ENCODE data around the gene PDE1A.

The PDE1A gene

DNA sequence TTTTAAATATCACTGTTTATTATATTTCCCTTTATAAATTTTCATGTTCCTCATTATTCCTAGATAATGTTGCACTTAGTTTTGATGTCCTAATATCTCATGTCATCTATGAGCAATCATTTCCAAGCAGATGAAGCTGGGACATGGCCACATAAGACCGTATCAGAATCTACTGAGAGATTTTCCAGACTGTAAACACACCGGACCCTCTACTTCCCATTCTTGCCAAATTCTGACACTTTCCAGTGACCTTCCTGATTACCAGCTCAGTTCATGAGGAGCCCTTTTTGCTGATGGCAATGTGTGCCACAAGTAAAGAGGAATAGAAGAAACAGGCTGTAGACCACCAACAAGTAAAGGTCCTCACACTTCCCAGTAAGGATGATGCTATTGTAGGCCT, 20.3 kb upstream of the PDE1A start:
- Histone ChIP-seq H3K4me1 (ENCODE audit: control insufficient read depth, insufficient read depth, low read length) (peaks cover 8% of the 10 kb centered on the region; the same call in 1 of the 2 replicates), H3K27ac (ENCODE audit: extremely low read depth, low read depth, low read length) (no peak overlapping the region), H3K9me3 (ENCODE audit: control insufficient read depth, insufficient read depth, low read depth, low read length) (no peaks in the 10 kb centered on the region), H3K4me3 (ENCODE audit: low read depth, low read length) (no peak overlapping the region), H3K36me3 (ENCODE audit: control insufficient read depth in 2 of 2, insufficient read depth in 1 of 2, low read length in 2 of 2) (no peaks in the 10 kb centered on the region)
- CTCF ChIA-PET: no interaction called here
- POLR2A ChIA-PET: no interaction called here
- TF ChIP-seq ZNF184 (tag by site-specific recombination; IDR thresholded peaks at IDR 0.05) (no peak), ZBTB20 (tag by site-specific recombination; IDR thresholded peaks at IDR 0.05) (no peak), ZNF391 (tag by site-specific recombination; IDR thresholded peaks at IDR 0.05; ENCODE audit: borderline replicate concordance, low read depth) (no peak)

DNA sequence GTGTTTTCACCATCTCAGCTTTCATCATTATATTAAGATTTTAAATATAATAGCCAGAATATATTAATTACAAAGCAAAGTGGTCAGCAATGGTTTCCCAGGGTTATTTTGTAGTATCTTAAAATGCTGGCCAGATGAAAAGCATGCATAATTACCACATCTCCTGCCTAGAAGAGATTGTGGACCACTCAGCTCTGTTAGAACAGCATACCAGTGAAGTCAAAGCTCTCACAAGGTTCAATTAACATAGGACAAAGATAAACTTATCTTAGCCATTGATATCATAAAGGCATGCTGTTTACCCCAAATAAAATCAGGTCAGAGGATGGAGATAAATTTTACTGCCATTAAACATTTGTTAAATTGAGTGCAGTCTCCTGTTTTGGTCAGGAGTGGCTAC, 19.3 kb upstream of the PDE1A start:
- no peak overlapping the region for H3K27ac ChIP-seq (ENCODE audit: extremely low read depth, low read depth, low read length)
- H3K36me3 ChIP-seq (ENCODE audit: control insufficient read depth in 2 of 2, insufficient read depth in 1 of 2, low read length in 2 of 2): no peaks in the 10 kb centered on the region
- H3K4me1 ChIP-seq (ENCODE audit: control insufficient read depth, insufficient read depth, low read length): peaks cover 8% of the 10 kb centered on the region; the same call in 1 of the 2 replicates
- H3K4me3 ChIP-seq (ENCODE audit: low read depth, low read length): no peak overlapping the region
- POLR2A ChIA-PET: no interaction called here
- H3K9me3 ChIP-seq (ENCODE audit: control insufficient read depth, insufficient read depth, low read depth, low read length): no peaks in the 10 kb centered on the region
- TF ChIP-seq ZNF274 (IDR thresholded peaks at IDR 0.05; ENCODE audit: low read length) (no peak), ZNF274 (tag by site-specific recombination; IDR thresholded peaks at IDR 0.05; ENCODE audit: borderline replicate concordance) (no peak), ZNF426 (tag by site-specific recombination; IDR thresholded peaks at IDR 0.05) (no peak), ZFP69B (tag by site-specific recombination; IDR thresholded peaks at IDR 0.05) (no peak)
- TF ChIP-seq, protein P1, sequence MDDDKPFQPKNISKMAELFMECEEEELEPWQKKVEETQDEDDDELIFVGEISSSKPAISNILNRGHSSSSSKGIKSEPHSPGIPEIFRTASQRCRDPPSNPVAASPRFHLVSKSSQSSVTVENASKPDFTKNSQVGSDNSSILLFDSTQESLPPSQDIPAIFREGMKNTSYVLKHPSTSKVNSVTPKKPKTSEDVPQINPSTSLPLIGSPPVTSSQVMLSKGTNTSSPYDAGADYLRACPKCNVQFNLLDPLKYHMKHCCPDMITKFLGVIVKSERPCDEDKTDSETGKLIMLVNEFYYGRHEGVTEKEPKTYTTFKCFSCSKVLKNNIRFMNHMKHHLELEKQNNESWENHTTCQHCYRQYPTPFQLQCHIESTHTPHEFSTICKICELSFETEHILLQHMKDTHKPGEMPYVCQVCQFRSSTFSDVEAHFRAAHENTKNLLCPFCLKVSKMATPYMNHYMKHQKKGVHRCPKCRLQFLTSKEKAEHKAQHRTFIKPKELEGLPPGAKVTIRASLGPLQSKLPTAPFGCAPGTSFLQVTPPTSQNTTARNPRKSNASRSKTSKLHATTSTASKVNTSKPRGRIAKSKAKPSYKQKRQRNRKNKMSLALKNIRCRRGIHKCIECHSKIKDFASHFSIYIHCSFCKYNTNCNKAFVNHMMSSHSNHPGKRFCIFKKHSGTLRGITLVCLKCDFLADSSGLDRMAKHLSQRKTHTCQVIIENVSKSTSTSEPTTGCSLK (tag by site-specific recombination; IDR thresholded peaks at IDR 0.05): no peak
- TF ChIP-seq, protein P2, sequence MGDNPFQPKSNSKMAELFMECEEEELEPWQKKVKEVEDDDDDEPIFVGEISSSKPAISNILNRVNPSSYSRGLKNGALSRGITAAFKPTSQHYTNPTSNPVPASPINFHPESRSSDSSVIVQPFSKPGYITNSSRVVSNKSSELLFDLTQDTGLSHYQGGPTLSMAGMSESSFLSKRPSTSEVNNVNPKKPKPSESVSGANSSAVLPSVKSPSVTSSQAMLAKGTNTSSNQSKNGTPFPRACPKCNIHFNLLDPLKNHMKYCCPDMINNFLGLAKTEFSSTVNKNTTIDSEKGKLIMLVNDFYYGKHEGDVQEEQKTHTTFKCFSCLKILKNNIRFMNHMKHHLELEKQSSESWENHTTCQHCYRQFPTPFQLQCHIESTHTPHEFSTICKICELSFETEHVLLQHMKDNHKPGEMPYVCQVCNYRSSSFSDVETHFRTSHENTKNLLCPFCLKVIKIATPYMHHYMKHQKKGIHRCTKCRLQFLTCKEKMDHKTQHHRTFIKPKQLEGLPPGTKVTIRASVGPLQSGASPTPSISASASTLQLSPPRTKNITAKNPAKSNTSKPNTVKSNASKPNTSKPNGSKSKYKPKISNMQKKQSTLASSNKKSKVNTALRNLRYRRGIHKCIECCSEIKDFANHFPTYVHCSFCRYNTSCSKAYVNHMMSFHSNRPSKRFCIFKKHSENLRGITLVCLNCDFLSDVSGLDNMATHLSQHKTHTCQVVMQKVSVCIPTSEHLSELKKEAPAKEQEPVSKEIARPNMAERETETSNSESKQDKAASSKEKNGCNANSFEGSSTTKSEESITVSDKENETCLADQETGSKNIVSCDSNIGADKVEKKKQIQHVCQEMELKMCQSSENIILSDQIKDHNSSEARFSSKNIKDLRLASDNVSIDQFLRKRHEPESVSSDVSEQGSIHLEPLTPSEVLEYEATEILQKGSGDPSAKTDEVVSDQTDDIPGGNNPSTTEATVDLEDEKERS (tag by site-specific recombination; IDR thresholded peaks at IDR 0.05): no peak
- CTCF ChIA-PET: no interaction called here

DNA sequence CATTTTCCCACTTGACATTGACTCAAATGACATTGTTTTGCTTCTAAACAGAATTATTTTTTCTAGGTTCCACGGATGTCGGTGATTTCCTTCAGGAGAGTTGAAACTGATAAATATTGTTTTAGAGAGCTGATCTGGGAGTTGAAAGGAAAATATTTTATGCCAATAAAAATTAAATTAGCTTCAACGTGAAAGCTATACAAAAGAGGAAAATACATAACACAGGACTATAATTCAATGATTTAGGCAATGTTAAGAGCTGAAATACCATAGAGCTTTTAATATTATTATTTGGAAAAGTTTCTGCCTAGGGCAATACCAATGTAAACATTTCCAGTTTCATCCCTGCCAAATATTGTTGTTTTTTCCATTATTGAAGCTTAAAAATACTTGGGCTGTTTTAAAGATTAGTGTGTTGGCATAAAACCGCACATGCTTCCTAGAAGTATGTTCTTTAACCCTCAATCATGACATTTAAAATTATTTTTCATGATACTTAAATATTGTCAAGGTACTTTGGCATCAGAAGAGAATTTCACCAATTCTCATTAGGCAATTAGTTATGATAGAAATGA, 18.6 kb upstream of the PDE1A start:
- CTCF ChIA-PET: no interaction called here
- Histone ChIP-seq H3K36me3 (ENCODE audit: control insufficient read depth in 2 of 2, insufficient read depth in 1 of 2, low read length in 2 of 2) (no peaks in the 10 kb centered on the region), H3K9me3 (ENCODE audit: control insufficient read depth, insufficient read depth, low read depth, low read length) (no peaks in the 10 kb centered on the region), H3K4me3 (ENCODE audit: low read depth, low read length) (no peak overlapping the region), H3K27ac (ENCODE audit: extremely low read depth, low read depth, low read length) (no peak overlapping the region), H3K4me1 (ENCODE audit: control insufficient read depth, insufficient read depth, low read length) (peaks cover 8% of the 10 kb centered on the region; the same call in 1 of the 2 replicates)
- POLR2A ChIA-PET: no interaction called here
- TF ChIP-seq GLI4 (tag by site-specific recombination; IDR thresholded peaks at IDR 0.05) (no peak), ZNF24 (tag by site-specific recombination; IDR thresholded peaks at IDR 0.05) (no peak), ZNF350 (tag by site-specific recombination; IDR thresholded peaks at IDR 0.05) (no peak), SALL2 (tag by site-specific recombination; IDR thresholded peaks at IDR 0.05; ENCODE audit: borderline replicate concordance) (no peak), ZNF600 (tag by site-specific recombination; IDR thresholded peaks at IDR 0.05) (no peak), ZNF311 (tag by site-specific recombination; IDR thresholded peaks at IDR 0.05; ENCODE audit: borderline replicate concordance) (no peak), ZNF830 (tag by site-specific recombination; IDR thresholded peaks at IDR 0.05; ENCODE audit: low read depth) (no peak), HOXC10 (CRISPR knock-in tag; IDR thresholded peaks at IDR 0.05) (no peak)
- TF ChIP-seq, protein P1 (tag by site-specific recombination; IDR thresholded peaks at IDR 0.05): no peak
- TF ChIP-seq, protein P3, sequence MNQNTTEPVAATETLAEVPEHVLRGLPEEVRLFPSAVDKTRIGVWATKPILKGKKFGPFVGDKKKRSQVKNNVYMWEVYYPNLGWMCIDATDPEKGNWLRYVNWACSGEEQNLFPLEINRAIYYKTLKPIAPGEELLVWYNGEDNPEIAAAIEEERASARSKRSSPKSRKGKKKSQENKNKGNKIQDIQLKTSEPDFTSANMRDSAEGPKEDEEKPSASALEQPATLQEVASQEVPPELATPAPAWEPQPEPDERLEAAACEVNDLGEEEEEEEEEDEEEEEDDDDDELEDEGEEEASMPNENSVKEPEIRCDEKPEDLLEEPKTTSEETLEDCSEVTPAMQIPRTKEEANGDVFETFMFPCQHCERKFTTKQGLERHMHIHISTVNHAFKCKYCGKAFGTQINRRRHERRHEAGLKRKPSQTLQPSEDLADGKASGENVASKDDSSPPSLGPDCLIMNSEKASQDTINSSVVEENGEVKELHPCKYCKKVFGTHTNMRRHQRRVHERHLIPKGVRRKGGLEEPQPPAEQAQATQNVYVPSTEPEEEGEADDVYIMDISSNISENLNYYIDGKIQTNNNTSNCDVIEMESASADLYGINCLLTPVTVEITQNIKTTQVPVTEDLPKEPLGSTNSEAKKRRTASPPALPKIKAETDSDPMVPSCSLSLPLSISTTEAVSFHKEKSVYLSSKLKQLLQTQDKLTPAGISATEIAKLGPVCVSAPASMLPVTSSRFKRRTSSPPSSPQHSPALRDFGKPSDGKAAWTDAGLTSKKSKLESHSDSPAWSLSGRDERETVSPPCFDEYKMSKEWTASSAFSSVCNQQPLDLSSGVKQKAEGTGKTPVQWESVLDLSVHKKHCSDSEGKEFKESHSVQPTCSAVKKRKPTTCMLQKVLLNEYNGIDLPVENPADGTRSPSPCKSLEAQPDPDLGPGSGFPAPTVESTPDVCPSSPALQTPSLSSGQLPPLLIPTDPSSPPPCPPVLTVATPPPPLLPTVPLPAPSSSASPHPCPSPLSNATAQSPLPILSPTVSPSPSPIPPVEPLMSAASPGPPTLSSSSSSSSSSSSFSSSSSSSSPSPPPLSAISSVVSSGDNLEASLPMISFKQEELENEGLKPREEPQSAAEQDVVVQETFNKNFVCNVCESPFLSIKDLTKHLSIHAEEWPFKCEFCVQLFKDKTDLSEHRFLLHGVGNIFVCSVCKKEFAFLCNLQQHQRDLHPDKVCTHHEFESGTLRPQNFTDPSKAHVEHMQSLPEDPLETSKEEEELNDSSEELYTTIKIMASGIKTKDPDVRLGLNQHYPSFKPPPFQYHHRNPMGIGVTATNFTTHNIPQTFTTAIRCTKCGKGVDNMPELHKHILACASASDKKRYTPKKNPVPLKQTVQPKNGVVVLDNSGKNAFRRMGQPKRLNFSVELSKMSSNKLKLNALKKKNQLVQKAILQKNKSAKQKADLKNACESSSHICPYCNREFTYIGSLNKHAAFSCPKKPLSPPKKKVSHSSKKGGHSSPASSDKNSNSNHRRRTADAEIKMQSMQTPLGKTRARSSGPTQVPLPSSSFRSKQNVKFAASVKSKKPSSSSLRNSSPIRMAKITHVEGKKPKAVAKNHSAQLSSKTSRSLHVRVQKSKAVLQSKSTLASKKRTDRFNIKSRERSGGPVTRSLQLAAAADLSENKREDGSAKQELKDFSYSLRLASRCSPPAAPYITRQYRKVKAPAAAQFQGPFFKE (tag by site-specific recombination; IDR thresholded peaks at IDR 0.05; ENCODE audit: borderline replicate concordance): no peak
